Neural crest cell (in vitro differentiated cells): ENCODE measurements around the gene ITPR1. TPM values are rescaled to one million over a fixed set of nuclear protein-coding genes. Genes with fewer than 3 reads are reported as not detected.

Source experiments
- DNase-seq: peaks from one replicate; pipeline ENCODE4 v3.0.0; 2021; ENCODE audit warnings: low read depth, mixed read lengths, low spot score
- H3K27ac Mint-ChIP-seq: one replicate; pipeline ENCODE4 v1.8.0; 2021; ENCODE audit warnings: mild to moderate bottlenecking, mixed read lengths; ENCODE audit not compliant: unreplicated experiment
- H3K27me3 Mint-ChIP-seq: 2 replicates; pipeline ENCODE4 v1.8.0; 2021; ENCODE audit warnings: low read depth, mild to moderate bottlenecking, mixed read lengths
- H3K36me3 Mint-ChIP-seq: 2 replicates; pipeline ENCODE4 v1.8.0; 2021; ENCODE audit warnings: low read depth, mild to moderate bottlenecking, mixed read lengths
- H3K4me1 Mint-ChIP-seq: 2 replicates; pipeline ENCODE4 v1.8.0; 2021; ENCODE audit warnings: mixed read lengths
- H3K4me3 Mint-ChIP-seq: one replicate; pipeline ENCODE4 v1.8.0; 2021; ENCODE audit warnings: mild to moderate bottlenecking, mixed read lengths
- H3K9me3 Mint-ChIP-seq: 2 replicates; pipeline ENCODE4 v1.8.0; 2021; ENCODE audit warnings: mixed read lengths
- CTCF ChIP-seq: fragments of 200-600 bp; sonication (generic); conservative IDR thresholded peaks from 2 replicates; pipeline ENCODE4 v1.5.0; 2021; ENCODE audit warnings: antibody characterized with exemption, mild to moderate bottlenecking
- total RNA-seq: library from RNA; stranded (reverse); gene quantifications from 2 replicates; pipeline ENCODE4 v1.2.1, GENCODE V29; 2021

Gene ITPR1
- total RNA-seq, 1 donor from 2014 or later, result 4.8 TPM

- DNase-seq, result no peak
- Mint-ChIP-seq H3K36me3 (no peaks in the 10 kb centered on the region), H3K4me3 (no peak overlapping the region), H3K4me1 (peaks cover 8% of the 10 kb centered on the region), H3K9me3 (no peaks in the 10 kb centered on the region), H3K27me3 (no peaks in the 10 kb centered on the region), H3K27ac (no peak overlapping the region)
- no peak for TF ChIP-seq CTCF
These were observed 111.5 kb downstream of the ITPR1 start for GRCh38 chr3:4604693-4605092.

- Mint-ChIP-seq H3K36me3 (no peaks in the 10 kb centered on the region), H3K9me3 (no peaks in the 10 kb centered on the region), H3K27me3 (no peaks in the 10 kb centered on the region), H3K4me3 (no peak overlapping the region), H3K4me1 (no peaks in the 10 kb centered on the region), H3K27ac (no peak overlapping the region)
- TF ChIP-seq CTCF, result no peak
- no peak for DNase-seq
These were observed 113.8 kb downstream of the ITPR1 start for GRCh38 chr3:4606911-4607310.

GRCh38 chr3:4613366-4613765, 120.2 kb downstream of the ITPR1 start:
- Mint-ChIP-seq H3K36me3 (no peaks in the 10 kb centered on the region), H3K27ac (no peak overlapping the region), H3K4me3 (no peak overlapping the region), H3K9me3 (no peaks in the 10 kb centered on the region), H3K4me1 (no peaks in the 10 kb centered on the region), H3K27me3 (peaks cover 5% of the 10 kb centered on the region)
- no peak for TF ChIP-seq CTCF
- DNase-seq, result no peak

- no peak overlapping the region for H3K4me3 Mint-ChIP-seq
- no peak overlapping the region for H3K27ac Mint-ChIP-seq
- H3K4me1 Mint-ChIP-seq, result no peaks in the 10 kb centered on the region
- peaks cover 11% of the 10 kb centered on the region for H3K27me3 Mint-ChIP-seq
- no peak for DNase-seq
- H3K36me3 Mint-ChIP-seq, result no peaks in the 10 kb centered on the region
- TF ChIP-seq CTCF, result no peak
- no peaks in the 10 kb centered on the region for H3K9me3 Mint-ChIP-seq
These were observed 120.9 kb downstream of the ITPR1 start for GRCh38 chr3:4614070-4614469.

GRCh38 chr3:4614927-4615326, 121.8 kb downstream of the ITPR1 start:
- Mint-ChIP-seq H3K4me1 (no peaks in the 10 kb centered on the region), H3K36me3 (no peaks in the 10 kb centered on the region), H3K9me3 (no peaks in the 10 kb centered on the region), H3K4me3 (no peak overlapping the region), H3K27me3 (peaks cover 16% of the 10 kb centered on the region), H3K27ac (no peak overlapping the region)
- no peak for TF ChIP-seq CTCF
- no peak for DNase-seq

- H3K9me3 Mint-ChIP-seq, result no peaks in the 10 kb centered on the region
- no peak overlapping the region for H3K4me3 Mint-ChIP-seq
- H3K27ac Mint-ChIP-seq, result no peak overlapping the region
- no peak for TF ChIP-seq CTCF
- no peaks in the 10 kb centered on the region for H3K36me3 Mint-ChIP-seq
- H3K27me3 Mint-ChIP-seq, result peaks cover 17% of the 10 kb centered on the region
- no peak for DNase-seq
- no peaks in the 10 kb centered on the region for H3K4me1 Mint-ChIP-seq
These were observed 122.6 kb downstream of the ITPR1 start for GRCh38 chr3:4615750-4616149.
